Activated naive CD4-positive, alpha-beta T cell treated with anti-CD3 and anti-CD28 coated beads, Interleukin-2, amount 50 U/mL, for 24 hours (primary cell): ENCODE data around the gene PKNOX1.
"Not testable (repeated sequence)": the region's sequence is repeated elsewhere in the genome, so short reads cannot be mapped to it uniquely, and the experiment has no call there.

Source experiments
- H3K27ac Mint-ChIP-seq: one replicate; pipeline ENCODE4 v1.8.0; 2021; ENCODE audit warnings: mild to moderate bottlenecking, mixed read lengths
- H3K27me3 Mint-ChIP-seq: one replicate; pipeline ENCODE4 v1.8.0; 2021; ENCODE audit warnings: mixed read lengths
- H3K36me3 Mint-ChIP-seq: one replicate; pipeline ENCODE4 v1.8.0; 2021; ENCODE audit warnings: mixed read lengths
- H3K4me1 Mint-ChIP-seq: one replicate; pipeline ENCODE4 v1.8.0; 2021; ENCODE audit warnings: mixed read lengths
- H3K4me3 Mint-ChIP-seq: one replicate; pipeline ENCODE4 v1.8.0; 2021; ENCODE audit warnings: mild to moderate bottlenecking, mixed read lengths
- H3K9me3 Mint-ChIP-seq: one replicate; pipeline ENCODE4 v1.8.0; 2021; ENCODE audit warnings: mixed read lengths

The PKNOX1 gene

DNA sequence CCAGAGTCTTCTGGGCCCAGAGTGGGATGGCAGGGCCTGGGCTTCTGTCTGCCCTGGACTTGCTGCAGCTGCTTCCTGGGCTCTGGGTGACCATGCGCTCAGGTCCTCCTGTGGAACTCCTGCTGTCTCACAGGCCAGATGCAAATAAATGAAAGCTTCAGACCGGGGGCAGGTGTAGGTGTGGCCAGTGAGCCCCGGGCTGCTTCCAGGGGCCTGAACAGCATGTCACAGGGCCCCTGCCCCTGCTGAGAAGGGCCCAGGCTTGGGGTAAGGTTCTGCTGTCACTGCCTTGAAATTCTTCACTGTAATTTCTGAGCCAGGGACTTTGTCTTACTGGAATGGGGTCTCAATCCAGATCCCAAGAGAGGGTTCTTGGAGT lies 2.5 kb upstream of the PKNOX1 start:
- no peak overlapping the region for H3K27ac Mint-ChIP-seq
- H3K4me3 Mint-ChIP-seq, result no peak overlapping the region
- H3K4me1 Mint-ChIP-seq, result peaks cover 19% of the 10 kb centered on the region
- no peaks in the 10 kb centered on the region for H3K27me3 Mint-ChIP-seq
- no peaks in the 10 kb centered on the region for H3K9me3 Mint-ChIP-seq
- no peaks in the 10 kb centered on the region for H3K36me3 Mint-ChIP-seq

DNA sequence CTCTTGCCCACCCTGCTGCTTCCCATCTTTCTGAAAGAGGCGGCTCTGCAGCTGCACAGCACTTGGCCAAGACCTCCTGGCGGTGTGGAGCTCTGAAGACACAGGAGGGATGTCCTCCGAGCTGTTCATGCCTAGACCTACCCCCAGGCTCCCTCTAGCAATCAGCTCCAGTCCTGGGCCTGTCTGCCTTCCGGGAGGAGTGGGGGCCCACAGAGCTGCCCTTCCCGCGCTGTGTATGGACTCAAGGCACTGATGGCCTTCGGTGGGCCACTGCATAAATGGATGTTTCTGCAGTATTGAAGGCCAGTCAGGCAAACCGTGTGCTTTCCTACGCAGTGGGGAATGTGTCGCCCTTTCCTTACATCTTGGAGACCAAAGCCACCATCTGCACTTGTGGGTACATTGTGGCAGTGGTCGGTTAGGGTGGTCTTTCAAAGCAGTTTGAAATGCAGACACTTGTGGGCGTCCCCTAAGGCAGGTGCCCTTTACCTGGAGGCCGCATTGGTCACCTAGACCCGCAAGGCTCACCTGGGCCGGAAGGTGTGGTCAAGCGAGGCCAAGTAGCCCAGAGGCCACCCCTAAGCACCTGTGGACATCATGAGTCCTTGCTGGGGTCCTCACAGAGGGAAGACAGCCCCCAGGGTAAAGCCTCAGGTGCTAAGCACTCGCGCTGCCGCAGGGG lies 912 bp upstream of the PKNOX1 start:
- H3K27me3 Mint-ChIP-seq, result no peaks in the 10 kb centered on the region
- H3K27ac Mint-ChIP-seq, result peak overlapping the region; percentile 84
- H3K9me3 Mint-ChIP-seq, result no peaks in the 10 kb centered on the region
- H3K4me3 Mint-ChIP-seq, result peak overlapping the region; percentile 76
- peaks cover 32% of the 10 kb centered on the region for H3K4me1 Mint-ChIP-seq
- H3K36me3 Mint-ChIP-seq, result peaks cover 1% of the 10 kb centered on the region

DNA sequence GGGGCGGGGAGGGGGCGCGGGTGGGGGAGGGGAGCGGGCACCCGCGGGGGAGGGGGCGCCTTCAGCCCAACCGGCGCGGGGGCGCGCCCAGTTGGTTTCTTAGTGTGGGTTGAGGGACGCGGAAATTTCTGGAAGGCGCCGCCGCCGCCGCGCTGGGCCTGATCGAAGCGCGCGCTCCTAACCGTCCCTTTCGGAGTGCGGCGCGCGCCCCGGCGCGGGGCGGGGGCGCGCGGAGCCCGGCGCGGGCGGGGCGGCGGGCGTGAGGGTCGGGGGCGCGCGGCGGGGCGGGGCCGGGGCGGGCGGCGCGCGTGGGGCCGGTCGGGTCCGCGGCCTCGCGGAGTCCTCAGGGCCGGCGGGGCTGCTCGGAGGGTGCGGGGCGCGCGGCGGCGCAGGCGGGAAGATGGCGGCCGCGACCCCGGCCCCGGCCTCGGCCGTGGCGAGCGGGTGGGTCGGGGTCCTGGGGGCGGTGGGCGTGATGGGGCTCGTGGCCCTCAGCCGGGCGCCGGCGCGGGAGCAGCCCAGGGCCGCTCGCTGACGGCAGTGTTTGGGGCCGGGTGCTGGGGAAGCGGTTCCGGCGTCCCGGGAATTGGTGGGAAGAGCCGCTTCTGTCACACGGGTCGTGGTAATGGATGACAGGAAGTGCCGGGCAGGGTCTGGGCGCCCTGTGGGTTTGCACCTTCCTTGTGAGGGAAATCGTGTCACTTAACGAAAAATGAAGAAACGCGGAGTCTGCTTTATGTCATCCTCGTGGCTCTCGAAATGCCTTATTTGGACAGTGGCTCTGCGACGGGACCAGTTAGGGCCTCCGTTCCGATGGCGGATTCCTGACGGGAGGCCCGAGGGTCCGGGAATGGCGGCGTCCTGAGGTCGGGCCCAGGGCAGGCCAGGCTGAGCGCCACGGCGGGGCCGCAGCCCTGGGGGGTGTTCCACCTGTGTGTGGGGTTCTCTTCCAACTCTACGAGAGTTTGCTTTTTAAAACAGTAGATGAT lies 764 bp downstream of the PKNOX1 start:
- no peaks in the 10 kb centered on the region for H3K27me3 Mint-ChIP-seq
- peaks cover 1% of the 10 kb centered on the region for H3K36me3 Mint-ChIP-seq
- peak overlapping the region; percentile 62 for H3K27ac Mint-ChIP-seq
- no peaks in the 10 kb centered on the region for H3K9me3 Mint-ChIP-seq
- peak overlapping the region; percentile 87 for H3K4me3 Mint-ChIP-seq
- H3K4me1 Mint-ChIP-seq, result peaks cover 42% of the 10 kb centered on the region

DNA sequence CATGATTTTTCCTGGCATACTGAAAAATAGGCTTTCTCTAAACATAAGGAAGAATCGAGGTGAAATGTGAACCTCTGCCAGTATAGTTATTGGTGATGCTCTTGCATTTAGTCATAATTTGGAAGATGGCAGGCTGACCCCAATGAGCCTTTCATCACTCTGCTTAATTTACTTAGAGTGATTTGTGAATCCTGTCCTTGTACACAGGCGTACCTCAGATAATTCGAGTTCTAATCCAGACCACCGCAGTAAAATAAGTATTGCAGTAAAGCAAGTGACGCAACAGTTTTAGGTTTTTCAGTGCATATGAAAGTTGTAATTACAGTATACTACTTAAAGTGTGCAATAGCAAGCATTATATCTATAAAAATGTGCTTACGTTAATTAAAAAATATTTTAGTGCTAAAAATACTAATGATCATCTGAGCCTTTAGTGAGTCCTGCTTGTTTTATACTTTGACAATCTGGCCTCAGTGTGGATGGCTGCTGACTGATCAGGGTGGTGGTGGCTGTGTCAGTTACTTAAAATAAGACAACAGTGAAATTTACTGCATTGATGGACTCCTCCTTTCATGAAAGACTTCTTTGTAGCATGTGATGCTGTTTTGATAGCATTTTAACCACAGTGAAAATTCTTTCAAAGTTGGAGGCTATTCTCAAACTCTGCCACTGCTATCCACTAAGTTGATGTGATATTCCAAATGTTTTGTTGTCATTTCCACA lies 1.7 kb downstream of the PKNOX1 start:
- Mint-ChIP-seq H3K36me3 (peaks cover 1% of the 10 kb centered on the region), H3K4me1 (peaks cover 51% of the 10 kb centered on the region), H3K27ac (peak overlapping the region; percentile 62), H3K27me3 (no peaks in the 10 kb centered on the region), H3K4me3 (peak overlapping the region; percentile 87), H3K9me3 (no peaks in the 10 kb centered on the region)

DNA sequence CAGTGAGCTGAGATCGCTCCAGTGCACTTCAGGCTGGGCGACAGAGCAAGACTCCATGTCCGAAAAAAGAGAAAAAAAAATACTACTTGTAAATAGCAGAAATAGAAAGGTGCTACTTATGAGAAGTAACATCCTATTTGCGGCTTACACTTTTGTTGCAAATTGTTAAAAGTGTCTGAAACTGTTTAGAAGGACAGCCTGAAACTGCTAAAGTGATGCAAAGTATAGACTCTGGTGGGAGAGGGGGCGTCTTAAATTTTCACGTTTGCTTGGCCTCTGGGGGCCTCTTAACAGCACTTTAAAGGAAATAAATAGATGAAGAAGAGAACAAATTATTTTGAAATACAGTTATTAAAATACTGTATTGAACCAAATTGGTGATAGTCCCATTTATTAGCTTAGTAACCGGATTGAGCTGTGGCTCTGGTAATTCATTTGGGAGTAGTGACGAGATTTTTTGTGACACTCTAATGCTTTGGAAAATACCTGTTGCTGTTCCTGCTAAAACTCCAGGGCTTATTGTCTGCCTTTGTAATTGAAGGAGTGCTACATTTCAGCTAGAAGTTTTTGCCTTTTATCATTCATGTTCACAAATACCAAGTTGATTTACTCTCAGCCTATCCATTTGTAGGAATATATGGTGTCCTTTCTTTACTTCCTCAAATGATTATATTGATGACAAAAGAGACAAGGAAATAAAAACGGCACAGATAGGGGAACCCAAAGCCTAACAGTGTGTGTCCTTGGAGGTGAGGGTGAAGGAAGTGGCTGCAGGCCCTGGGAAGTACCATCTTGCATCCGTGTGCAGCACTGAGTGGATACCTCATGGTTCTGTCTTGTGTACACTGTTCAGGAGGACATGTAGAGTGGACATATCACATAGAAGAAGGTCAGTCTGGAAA lies 6.2 kb downstream of the PKNOX1 start:
- Mint-ChIP-seq H3K4me3 (no peak overlapping the region), H3K27ac (no peak overlapping the region), H3K4me1 (peaks cover 63% of the 10 kb centered on the region), H3K9me3 (no peaks in the 10 kb centered on the region), H3K27me3 (no peaks in the 10 kb centered on the region), H3K36me3 (peaks cover 3% of the 10 kb centered on the region)

DNA sequence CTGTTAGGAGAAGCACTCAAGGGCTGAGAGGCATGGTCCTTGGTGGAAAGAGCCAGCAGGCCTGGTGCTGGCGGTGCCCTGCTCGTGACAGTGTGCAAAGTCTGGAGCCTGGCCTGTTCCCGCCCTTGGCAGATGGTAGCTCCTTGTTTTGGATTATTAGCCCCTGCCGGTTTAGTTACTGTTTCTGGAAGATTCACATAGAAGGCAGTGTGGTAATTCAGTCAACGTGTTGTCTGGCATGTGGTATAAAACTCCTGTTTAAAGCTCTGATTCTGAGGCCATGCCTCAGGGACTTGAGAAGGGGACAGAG lies 6.8 kb downstream of the PKNOX1 start:
- no peaks in the 10 kb centered on the region for H3K27me3 Mint-ChIP-seq
- no peak overlapping the region for H3K4me3 Mint-ChIP-seq
- peaks cover 58% of the 10 kb centered on the region for H3K4me1 Mint-ChIP-seq
- no peaks in the 10 kb centered on the region for H3K9me3 Mint-ChIP-seq
- peaks cover 3% of the 10 kb centered on the region for H3K36me3 Mint-ChIP-seq
- H3K27ac Mint-ChIP-seq, result no peak overlapping the region

DNA sequence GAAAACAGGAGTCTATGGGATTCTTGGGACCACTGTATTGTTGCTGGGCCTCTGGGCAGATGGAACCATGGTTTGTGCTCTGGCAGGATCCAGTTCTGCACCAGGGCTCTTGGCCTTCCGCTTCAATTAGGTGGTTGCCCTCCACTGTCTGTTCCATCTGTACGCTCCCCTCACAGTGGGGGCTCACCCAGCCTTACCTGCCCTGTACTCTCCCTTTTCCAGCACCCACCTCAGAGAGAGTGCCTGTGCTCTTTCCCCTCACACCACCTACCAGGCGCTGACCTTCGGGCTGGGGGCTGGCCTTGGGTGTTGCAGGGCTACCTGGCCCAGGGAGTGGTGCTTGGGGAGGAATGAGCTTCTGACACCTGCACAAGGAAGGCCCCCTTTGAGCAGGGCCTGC lies 7.5 kb downstream of the PKNOX1 start:
- no peak overlapping the region for H3K4me3 Mint-ChIP-seq
- H3K27ac Mint-ChIP-seq, result no peak overlapping the region
- H3K27me3 Mint-ChIP-seq, result no peaks in the 10 kb centered on the region
- peaks cover 58% of the 10 kb centered on the region for H3K4me1 Mint-ChIP-seq
- peaks cover 3% of the 10 kb centered on the region for H3K36me3 Mint-ChIP-seq
- no peaks in the 10 kb centered on the region for H3K9me3 Mint-ChIP-seq

DNA sequence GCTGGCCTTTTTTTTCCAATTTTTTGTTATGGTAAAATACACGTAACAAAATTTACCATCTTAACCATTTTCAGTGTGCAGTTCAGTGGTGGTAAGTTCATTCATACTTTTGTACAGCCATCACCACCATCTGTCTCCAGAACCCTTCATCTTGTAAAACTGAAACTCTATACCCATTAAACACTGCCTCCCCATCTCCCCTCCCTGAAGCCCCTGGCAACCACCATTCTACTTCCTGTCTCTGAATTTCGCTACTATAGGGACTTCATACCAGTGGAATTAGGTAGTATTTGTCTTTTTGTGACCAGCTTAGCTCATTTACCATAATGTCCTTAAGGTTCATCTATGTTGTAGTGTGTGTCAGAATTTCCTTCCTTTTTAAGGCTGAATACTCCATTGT lies 8.7 kb downstream of the PKNOX1 start:
- no peaks in the 10 kb centered on the region for H3K9me3 Mint-ChIP-seq
- peaks cover 46% of the 10 kb centered on the region for H3K4me1 Mint-ChIP-seq
- no peak overlapping the region for H3K4me3 Mint-ChIP-seq
- H3K27me3 Mint-ChIP-seq, result no peaks in the 10 kb centered on the region
- no peak overlapping the region for H3K27ac Mint-ChIP-seq
- H3K36me3 Mint-ChIP-seq, result peaks cover 2% of the 10 kb centered on the region

DNA sequence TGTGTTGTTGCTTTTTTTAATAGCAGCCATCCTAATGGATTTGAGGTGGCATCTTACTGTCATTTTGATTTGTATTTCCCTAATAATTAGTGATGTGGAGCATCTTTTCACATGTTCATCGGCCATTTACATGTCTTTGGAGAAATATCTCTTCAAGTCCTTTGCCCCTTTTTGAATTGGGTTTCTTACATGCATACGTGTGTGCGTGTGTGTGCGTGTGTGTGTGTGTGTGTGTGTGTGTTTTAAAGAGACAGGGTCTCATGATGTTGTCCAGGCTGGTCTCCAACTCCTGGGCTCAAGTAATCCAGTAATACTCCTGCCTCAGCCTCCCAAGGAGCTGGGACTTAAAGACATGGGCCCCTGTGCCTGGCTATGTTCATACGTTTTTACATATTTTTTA lies 9.5 kb downstream of the PKNOX1 start:
- no peak overlapping the region for H3K4me3 Mint-ChIP-seq
- H3K9me3 Mint-ChIP-seq, result no peaks in the 10 kb centered on the region
- peaks cover 45% of the 10 kb centered on the region for H3K4me1 Mint-ChIP-seq
- H3K27me3 Mint-ChIP-seq, result no peaks in the 10 kb centered on the region
- H3K27ac Mint-ChIP-seq, result no peak overlapping the region
- H3K36me3 Mint-ChIP-seq, result peaks cover 2% of the 10 kb centered on the region

DNA sequence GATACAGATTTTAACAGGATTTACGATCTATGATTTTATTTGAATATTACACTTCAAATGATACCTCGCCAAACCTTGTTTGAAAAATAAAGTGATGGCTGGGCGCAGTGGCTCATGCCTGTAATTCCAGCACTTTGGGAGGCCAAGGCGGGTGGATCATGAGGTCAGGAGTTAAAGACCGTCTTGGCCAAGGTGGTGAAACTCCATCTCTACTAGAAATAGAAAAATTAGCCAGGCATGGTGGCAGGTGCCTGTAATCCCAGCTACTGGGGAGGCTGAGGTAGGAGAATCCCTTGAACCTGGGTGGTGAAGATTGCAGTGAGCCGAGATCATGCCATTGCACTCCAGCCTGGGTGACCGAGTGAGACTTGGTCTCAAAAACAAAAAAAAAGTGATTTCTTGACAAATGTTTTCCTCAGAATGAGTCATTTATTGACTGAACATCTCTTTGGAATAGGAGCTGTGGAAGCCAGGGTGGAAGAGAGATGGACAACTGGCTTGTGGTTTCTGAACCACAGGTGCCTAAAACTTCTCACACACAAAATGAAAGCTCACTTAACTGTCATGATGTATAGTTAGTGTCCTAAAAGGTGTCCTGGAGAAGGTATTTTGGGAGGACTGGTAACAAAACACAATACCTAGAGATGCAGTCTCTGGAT lies 11.9 kb downstream of the PKNOX1 start:
- Mint-ChIP-seq H3K4me3 (no peak overlapping the region), H3K27ac (no peak overlapping the region), H3K27me3 (no peaks in the 10 kb centered on the region), H3K36me3 (peaks cover 2% of the 10 kb centered on the region), H3K9me3 (no peaks in the 10 kb centered on the region), H3K4me1 (peaks cover 35% of the 10 kb centered on the region)

DNA sequence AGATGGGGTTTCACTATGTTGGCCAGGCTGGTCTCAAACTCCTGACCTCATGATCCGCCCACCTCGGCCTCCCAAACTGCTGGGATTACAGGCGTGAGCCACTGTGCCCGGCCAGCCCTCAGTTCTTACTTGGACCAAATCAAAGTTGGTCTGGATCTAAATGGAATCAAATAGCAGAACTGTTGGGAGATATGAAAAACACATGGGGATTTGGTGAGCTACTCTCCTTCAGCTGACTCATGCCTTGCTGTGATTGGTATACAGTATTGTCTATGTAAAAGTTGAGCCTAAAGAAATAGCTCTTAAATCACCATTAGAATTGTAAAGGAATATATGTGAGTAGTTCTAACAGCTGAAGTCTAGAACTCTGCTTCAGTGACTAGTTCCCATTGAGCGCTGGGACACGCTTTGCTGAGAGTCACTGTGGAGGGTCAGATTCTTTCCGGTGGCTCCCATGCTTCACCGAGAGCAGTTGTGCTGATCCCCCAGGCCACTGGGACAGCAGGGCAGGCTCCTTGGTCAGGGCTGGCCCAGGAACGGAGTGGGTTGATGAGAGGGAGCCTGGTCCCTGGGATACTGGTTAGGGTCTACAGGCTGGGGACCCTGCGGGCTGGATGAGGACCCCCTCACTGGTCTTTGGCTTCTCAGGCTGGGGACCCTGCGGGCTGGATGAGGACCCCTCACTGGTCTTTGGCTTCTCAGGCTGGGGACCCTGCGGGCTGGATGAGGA lies 14.0 kb downstream of the PKNOX1 start:
- Mint-ChIP-seq H3K9me3 (no peaks in the 10 kb centered on the region), H3K36me3 (no peaks in the 10 kb centered on the region), H3K27me3 (no peaks in the 10 kb centered on the region), H3K4me1 (peaks cover 22% of the 10 kb centered on the region), H3K4me3 (no peak overlapping the region), H3K27ac (no peak overlapping the region)

DNA sequence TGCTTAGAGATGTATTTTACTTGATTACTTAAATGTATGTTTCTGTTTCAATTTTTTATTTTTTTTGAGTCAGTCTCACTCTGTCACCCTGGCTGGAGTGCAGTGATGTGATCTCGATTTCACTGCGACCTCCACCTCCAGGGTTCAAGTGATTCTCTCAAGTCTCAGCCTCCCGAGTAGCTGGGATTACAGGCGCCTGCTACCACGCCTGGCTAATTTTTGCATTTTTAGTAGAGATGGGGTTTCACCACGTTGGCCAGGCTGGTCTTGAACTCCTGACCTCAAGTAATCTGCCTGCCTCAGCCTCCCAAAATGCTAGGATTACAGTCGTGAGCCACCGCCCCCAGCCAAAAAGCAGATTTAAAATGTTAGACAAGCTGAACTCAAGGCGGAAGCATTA lies 15.0 kb downstream of the PKNOX1 start:
- not testable (repeated sequence) for H3K4me3 Mint-ChIP-seq, H3K36me3 Mint-ChIP-seq, H3K9me3 Mint-ChIP-seq, H3K27ac Mint-ChIP-seq, H3K27me3 Mint-ChIP-seq
- H3K4me1 Mint-ChIP-seq, result peaks cover 18% of the 10 kb centered on the region

DNA sequence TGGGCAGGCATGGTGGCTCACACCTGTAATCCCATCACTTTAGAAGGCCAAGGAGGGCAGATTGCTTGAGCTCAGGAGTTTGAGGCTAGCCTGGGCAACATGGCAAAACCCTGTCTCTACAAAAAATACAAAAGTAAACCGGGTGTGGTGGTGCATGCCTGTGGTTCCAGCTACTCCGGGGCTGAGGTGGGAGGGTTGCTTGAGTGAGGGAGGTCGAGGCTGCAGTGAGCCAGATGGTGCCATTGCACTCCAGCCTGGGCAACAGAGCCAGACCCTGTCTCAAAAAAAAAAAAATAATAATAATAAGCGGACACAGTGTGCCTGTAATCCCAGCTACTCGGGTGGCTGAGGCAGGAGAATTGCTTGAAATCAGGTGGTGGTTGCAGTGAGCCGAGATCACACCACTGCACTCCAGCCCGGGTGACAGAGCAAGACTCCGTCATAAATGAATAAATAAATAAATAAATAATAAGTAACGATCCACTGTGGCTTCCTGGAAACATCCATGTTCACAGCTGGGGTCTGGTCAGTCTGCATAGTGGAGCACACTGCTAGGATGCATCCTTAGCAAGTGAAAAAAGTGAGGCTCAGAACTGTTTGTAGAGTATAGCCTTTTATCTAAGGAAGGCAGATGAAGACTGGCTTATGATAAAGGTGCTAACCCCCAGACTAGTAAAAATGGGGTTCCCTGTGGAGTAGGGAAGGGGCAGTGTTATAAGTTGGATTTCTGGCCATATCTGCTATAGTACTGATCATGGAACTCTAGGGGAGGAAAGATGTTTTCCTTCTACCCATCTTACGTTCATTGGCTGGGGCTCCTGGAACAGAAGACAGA lies 15.7 kb downstream of the PKNOX1 start:
- H3K9me3 Mint-ChIP-seq, result no peaks in the 10 kb centered on the region
- peak overlapping the region; percentile 84 for H3K27ac Mint-ChIP-seq
- H3K4me3 Mint-ChIP-seq, result no peak overlapping the region
- H3K36me3 Mint-ChIP-seq, result no peaks in the 10 kb centered on the region
- H3K27me3 Mint-ChIP-seq, result no peaks in the 10 kb centered on the region
- H3K4me1 Mint-ChIP-seq, result peaks cover 18% of the 10 kb centered on the region
